GM12878 (cell line): ENCODE results near the gene MYO15B. TPM values are rescaled to one million over a fixed set of nuclear protein-coding genes. Genes with fewer than 3 reads are reported as not detected.

Source experiments
- ATAC-seq: fragments of 200-7000 bp; cut with Tn5 transposase; 3 replicates; pipeline ENCODE4 v1.9.1; 2020; ENCODE audit warnings: mild to moderate bottlenecking, moderate library complexity
- BruUV-seq: library from RNA; stranded (reverse); fragments of 400-500 nt; replicated peaks from 2 replicates; lab custom pipeline; 2021; lab: Mats Ljungman, UMichigan
- CTCF ChIA-PET: fragments of 300-600 bp; sonication (Branson Sonifier 250); formaldehyde crosslinking; extraction: SDS; loops from one replicate; lab custom pipeline; 2021; ENCODE audit warnings: inconsistent platforms; lab: Yijun Ruan, JAX
- POLR2A ChIA-PET: fragments of 350-600 bp; formaldehyde crosslinking; extraction: SDS; loops from one replicate; lab custom pipeline; 2021; ENCODE audit warnings: inconsistent platforms; lab: Charles Lee
- RAD21 ChIA-PET: fragments of 300-600 bp; sonication (Branson Sonifier 250); formaldehyde crosslinking; loops from one replicate; lab custom pipeline; 2023; ENCODE audit warnings: antibody characterized with exemption; ENCODE audit not compliant: unreplicated experiment; lab: Charles Lee
- SMC1A ChIA-PET: fragments of 300-600 bp; sonication (Branson Sonifier 250); formaldehyde crosslinking; loops from one replicate; lab custom pipeline; 2023; ENCODE audit not compliant: unreplicated experiment, uncharacterized antibody; lab: Charles Lee
- DNase-seq: peaks from one replicate; pipeline ENCODE4 v3.0.0-alpha.2; 2011; ENCODE audit warnings: low read depth, low spot score
- FAIRE-seq: peaks from 3 replicates; lab custom pipeline; 2011; peaks lifted over from hg19 to GRCh38; lab: Jason Lieb, UNC
- H2AFZ ChIP-seq: 2 replicates; pipeline ENCODE4 v1.6.0; 2011; ENCODE audit warnings: low read depth, low read length, control low read depth; ENCODE audit not compliant: control insufficient read depth
- H3K27ac ChIP-seq: 2 replicates; pipeline ENCODE4 v1.5.1; 2011; ENCODE audit warnings: control low read depth; ENCODE audit not compliant: control insufficient read depth, insufficient read depth
- H3K27me3 ChIP-seq, 2 experiments: replicated peaks in 1 of 2; 2 replicates each; pipeline versions ENCODE4 v1.6.0 to v1.6.1; 2011; ENCODE audit warnings: low read length in 1 of 2; ENCODE audit not compliant: control insufficient read depth in 2 of 2, insufficient read depth in 2 of 2
- H3K36me3 ChIP-seq, 2 experiments: 2 replicates each; pipeline ENCODE4 v1.5.1; 2011; ENCODE audit warnings: low read length in 1 of 2; ENCODE audit not compliant: control insufficient read depth in 2 of 2, insufficient read depth in 2 of 2
- H3K4me1 ChIP-seq: 2 replicates; pipeline ENCODE4 v1.6.1; 2011; ENCODE audit warnings: mild to moderate bottlenecking, low read length, moderate library complexity, mixed read lengths; ENCODE audit not compliant: control insufficient read depth, insufficient read depth
- H3K4me2 ChIP-seq: 2 replicates; pipeline ENCODE4 v1.6.0; 2011; ENCODE audit warnings: control low read depth; ENCODE audit not compliant: control insufficient read depth, insufficient read depth
- H3K4me3 ChIP-seq: fragments of 200-600 bp; sonication (generic); 2 replicates; pipeline ENCODE4 v1.5.1; 2016
- H3K79me2 ChIP-seq: 2 replicates; pipeline ENCODE4 v1.6.0; 2011; ENCODE audit warnings: low read length; ENCODE audit not compliant: control insufficient read depth, insufficient read depth
- H3K9ac ChIP-seq: 2 replicates; pipeline ENCODE4 v1.8.0; 2011; ENCODE audit warnings: low read length, control low read depth, mixed read lengths; ENCODE audit not compliant: control insufficient read depth, insufficient read depth
- H3K9me3 ChIP-seq: replicated peaks from 3 replicates; pipeline ENCODE4 v1.5.1; 2011; ENCODE audit warnings: mild to moderate bottlenecking, low read length; ENCODE audit not compliant: control insufficient read depth, insufficient read depth
- H4K20me1 ChIP-seq: 2 replicates; pipeline ENCODE4 v1.6.0; 2011; ENCODE audit not compliant: control insufficient read depth, insufficient read depth
- BACH1 ChIP-seq: fragments of 450-650 bp; IDR thresholded peaks from 2 replicates; pipeline ENCODE4 v1.6.1; 2017; ENCODE audit warnings: mild to moderate bottlenecking, borderline replicate concordance
- CBFB ChIP-seq: IDR thresholded peaks from 2 replicates; pipeline ENCODE4 v1.6.1; 2016; ENCODE audit warnings: antibody characterized with exemption, low read depth
- CEBPB ChIP-seq, 2 experiments: fragments of 150-350 bp in 1 of 2; IDR thresholded peaks; 2 replicates each; pipeline ENCODE4 v1.6.1; 2012 to 2014; ENCODE audit warnings: low read depth in 2 of 2, low read length in 2 of 2, borderline replicate concordance in 1 of 2, inconsistent platforms in 1 of 2
- CEBPZ ChIP-seq: fragments of 150-350 bp; IDR thresholded peaks from 2 replicates; pipeline ENCODE4 v1.6.1; 2016; ENCODE audit warnings: low read depth, low read length
- CHD1 ChIP-seq: IDR thresholded peaks from 2 replicates; pipeline ENCODE4 v1.6.1; 2012; ENCODE audit warnings: low read depth, low read length, improper control_type of control experiment
- CREM ChIP-seq: IDR thresholded peaks from 2 replicates; pipeline ENCODE4 v1.6.1; 2014; ENCODE audit warnings: antibody characterized with exemption, low read depth
- KDM1A ChIP-seq: fragments of 200-600 bp; sonication (generic); IDR thresholded peaks from 2 replicates; pipeline ENCODE4 v1.6.1; 2016; ENCODE audit warnings: borderline replicate concordance
- NFYA ChIP-seq: IDR thresholded peaks from 2 replicates; pipeline ENCODE4 v1.6.1; 2011; ENCODE audit warnings: low read depth, mild to moderate bottlenecking, low read length, improper control_type of control experiment, borderline replicate concordance
- RB1 ChIP-seq: fragments of 450-650 bp; formaldehyde crosslinking; IDR thresholded peaks from 2 replicates; pipeline ENCODE4 v1.6.1; 2017; ENCODE audit warnings: mild to moderate bottlenecking, borderline replicate concordance
- SIN3A ChIP-seq: IDR thresholded peaks from 2 replicates; pipeline ENCODE4 v1.6.1; 2012; ENCODE audit warnings: low read depth, low read length, improper control_type of control experiment
- SREBF2 ChIP-seq: IDR thresholded peaks from 2 replicates; pipeline ENCODE4 v1.6.1; 2012; ENCODE audit warnings: mild to moderate bottlenecking, low read length
- TARDBP ChIP-seq: IDR thresholded peaks from 2 replicates; pipeline ENCODE4 v1.6.1; 2016; ENCODE audit warnings: borderline replicate concordance
- TCF12 ChIP-seq: IDR thresholded peaks from 2 replicates; pipeline ENCODE4 v1.6.1; 2011; ENCODE audit warnings: low read depth, mild to moderate bottlenecking, low read length
- ZNF217 ChIP-seq: fragments of 450-650 bp; IDR thresholded peaks from 2 replicates; pipeline ENCODE4 v1.6.1; 2017; ENCODE audit warnings: antibody characterized with exemption, mild to moderate bottlenecking
- WGBS: methylation state at CpG from one replicate; pipeline ENCODE4 v1.1.6; 2016; ENCODE audit warnings: low lambda C conversion rate; ENCODE audit not compliant: insufficient replicate concordance, insufficient coverage; ENCODE audit errors: missing lambda C conversion rate; 5-methylcytosine and 5-hydroxymethylcytosine counted together
- in situ Hi-C: fragments of 300-500 bp; cut with MboI; formaldehyde crosslinking; loops from 9 replicates; pipeline ENCODE4 v1.14.3; 2018; ENCODE audit warnings: mixed read lengths
- intact Hi-C: fragments of 100-400 bp; cut with micrococcal nuclease; formaldehyde crosslinking; loops from one replicate; pipeline ENCODE4 v1.14.2; 2022; ENCODE audit not compliant: unreplicated experiment
- polyA plus RNA-seq, 11 experiments: library from polyadenylated mRNA; depleted of rRNA in 4 of 11; unstranded in 6 of 11; stranded (reverse) in 5 of 11; fragments of >200 nt; fragmentation: Nextera tagmentation in 4 of 11; fragmentation: Illumina TruSeq in 1 of 11; extraction: Ambion mirVana in 4 of 11; extraction: Trizol in 1 of 11; gene quantifications; 1 replicate in 1 of 11; 2 replicates in 10 of 11; pipeline versions ENCODE4 v1.2.1 to v1.2.3, GENCODE V29; 2011 to 2016; ENCODE audit warnings: inconsistent platforms in 2 of 11, missing spikeins in 2 of 11, low read depth in 1 of 11
- total RNA-seq, 4 experiments: library from RNA; depleted of rRNA in 3 of 4; stranded (reverse); fragments of >200 nt in 3 of 4; fragmentation: Illumina TruSeq in 1 of 4; extraction: Trizol in 1 of 4; gene quantifications; 2 replicates each; pipeline versions ENCODE4 v1.2.1 to v1.2.3, GENCODE V29; 2013 to 2021

The MYO15B gene
- total and polyA plus RNA-seq, 10 of the 15 experiments (the other 5 are each of a cell fraction or from before 2014, with no cell fraction given) = 0.67 to 15.4 (median 2.3) TPM; not detected in 1

- ChIA-PET SMC1A (no interaction called here), CTCF (interaction anchor here (1.2 kb wide), 1 partner anchor 141 kb away, joined by 4 read pairs; no protein-coding TSS in a partner anchor), RAD21 (no interaction called here), POLR2A (no interaction called here)
- DNase-seq (no peak), FAIRE-seq (no peak), ATAC-seq (no peak)
- no peaks in the 10 kb centered on the region for H3K36me3 ChIP-seq
- no peaks in the 10 kb centered on the region for H3K27me3 ChIP-seq
- no peak overlapping the region for H3K4me2 ChIP-seq
- no TSS peak for BruUV-seq
- intact Hi-C loops (no loop called here), in situ Hi-C loops (no loop called here)
- H4K20me1 ChIP-seq = no peaks in the 10 kb centered on the region
- no peak overlapping the region for H3K27ac ChIP-seq
- H3K4me3 ChIP-seq = no peak overlapping the region
- H3K9me3 ChIP-seq = no peaks in the 10 kb centered on the region
- no peak overlapping the region for H2AFZ ChIP-seq
- 54% methylated on average over 5 of the region's 5 CpGs for WGBS
- no peak overlapping the region for H3K9ac ChIP-seq
- no peaks in the 10 kb centered on the region for H3K79me2 ChIP-seq
- H3K4me1 ChIP-seq = no peaks in the 10 kb centered on the region
- TF ChIP-seq TCF12 (no peak), SIN3A (no peak), SREBF2 (no peak), CREM (no peak), NFYA (no peak), KDM1A (no peak), TARDBP (no peak), BACH1 (no peak), CHD1 (no peak), CEBPB (IDR thresholded peaks at IDR 0.05; ENCODE audit: borderline replicate concordance in 1 of 2, low read depth in 2 of 2, low read length in 2 of 2) (no peak), RB1 (no peak), CEBPZ (no peak), CBFB (no peak), ZNF217 (no peak)
Observed at GRCh38 chr17:75607086-75607485, 19.5 kb downstream of the MYO15B start.
